ENCODE measurements around the gene SORT1. TPM values are rescaled to one million over a fixed set of nuclear protein-coding genes. Genes with fewer than 3 reads are reported as not detected.

SORT1 gene
- total and polyA plus RNA-seq, 2 experiments from 2014 or later: 25.0 to 27.6 TPM

GRCh38 chr1:109388884-109389637 lies 8.7 kb downstream of the SORT1 start:
- TF ChIP-seq, protein P1, sequence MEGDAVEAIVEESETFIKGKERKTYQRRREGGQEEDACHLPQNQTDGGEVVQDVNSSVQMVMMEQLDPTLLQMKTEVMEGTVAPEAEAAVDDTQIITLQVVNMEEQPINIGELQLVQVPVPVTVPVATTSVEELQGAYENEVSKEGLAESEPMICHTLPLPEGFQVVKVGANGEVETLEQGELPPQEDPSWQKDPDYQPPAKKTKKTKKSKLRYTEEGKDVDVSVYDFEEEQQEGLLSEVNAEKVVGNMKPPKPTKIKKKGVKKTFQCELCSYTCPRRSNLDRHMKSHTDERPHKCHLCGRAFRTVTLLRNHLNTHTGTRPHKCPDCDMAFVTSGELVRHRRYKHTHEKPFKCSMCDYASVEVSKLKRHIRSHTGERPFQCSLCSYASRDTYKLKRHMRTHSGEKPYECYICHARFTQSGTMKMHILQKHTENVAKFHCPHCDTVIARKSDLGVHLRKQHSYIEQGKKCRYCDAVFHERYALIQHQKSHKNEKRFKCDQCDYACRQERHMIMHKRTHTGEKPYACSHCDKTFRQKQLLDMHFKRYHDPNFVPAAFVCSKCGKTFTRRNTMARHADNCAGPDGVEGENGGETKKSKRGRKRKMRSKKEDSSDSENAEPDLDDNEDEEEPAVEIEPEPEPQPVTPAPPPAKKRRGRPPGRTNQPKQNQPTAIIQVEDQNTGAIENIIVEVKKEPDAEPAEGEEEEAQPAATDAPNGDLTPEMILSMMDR (IDR thresholded peaks at IDR 0.05; ENCODE audit: low read depth, low read length): no peak
- H3K27me3 ChIP-seq: no peaks in the 10 kb centered on the region
- no peaks in the 10 kb centered on the region for H3K36me3 ChIP-seq
- DNase-seq (ENCODE audit: low read depth in 1 of 2, low spot score in 1 of 2): peak in 1 of 2 donors; percentile 56
- H3K4me3 ChIP-seq: no peak overlapping the region
- H3K4me1 ChIP-seq (ENCODE audit: low read depth): peaks cover 49% of the 10 kb centered on the region
- no peaks in the 10 kb centered on the region for H3K9me3 ChIP-seq (ENCODE audit: low read depth)
- no peak overlapping the region for H3K27ac ChIP-seq

GRCh38 chr1:109388208-109388711 lies 9.5 kb downstream of the SORT1 start:
- no peaks in the 10 kb centered on the region for H3K9me3 ChIP-seq (ENCODE audit: low read depth)
- no peak overlapping the region for H3K4me3 ChIP-seq
- H3K36me3 ChIP-seq: no peaks in the 10 kb centered on the region
- no peak overlapping the region for H3K27ac ChIP-seq
- TF ChIP-seq, protein P1 (IDR thresholded peaks at IDR 0.05; ENCODE audit: low read depth, low read length): no peak
- no peak for DNase-seq (ENCODE audit: low read depth in 1 of 2, low spot score in 1 of 2)
- H3K4me1 ChIP-seq (ENCODE audit: low read depth): peaks cover 41% of the 10 kb centered on the region
- H3K27me3 ChIP-seq: no peaks in the 10 kb centered on the region

GRCh38 chr1:109386054-109386717 lies 11.5 kb downstream of the SORT1 start:
- H3K9me3 ChIP-seq (ENCODE audit: low read depth): no peaks in the 10 kb centered on the region

DNA sequence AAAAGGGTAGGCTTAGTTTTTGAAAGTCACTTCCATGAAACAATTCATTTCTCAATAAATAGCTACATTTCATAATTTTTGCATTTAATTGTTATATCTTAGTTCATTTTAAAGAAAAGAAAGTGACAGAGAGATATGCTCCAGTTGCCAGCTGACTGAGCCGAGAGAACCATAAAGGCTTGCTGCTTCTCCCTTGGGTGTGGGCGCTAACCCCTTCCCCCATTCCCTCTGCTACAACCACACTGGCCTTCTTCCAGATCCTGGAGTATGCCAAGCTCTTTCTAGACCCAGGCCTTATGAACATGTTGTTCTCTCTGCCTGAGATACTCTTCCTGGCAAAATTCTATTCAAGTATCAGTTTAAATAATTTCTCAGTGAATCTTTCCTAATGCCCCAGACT lies 12.3 kb downstream of the SORT1 start:
- TF ChIP-seq, protein P1 (IDR thresholded peaks at IDR 0.05; ENCODE audit: low read depth, low read length): no peak
- no peak overlapping the region for H3K27ac ChIP-seq
- peak in 1 of 2 donors; percentile 58 for DNase-seq (ENCODE audit: low read depth in 1 of 2, low spot score in 1 of 2)
- no peaks in the 10 kb centered on the region for H3K36me3 ChIP-seq
- peaks cover 22% of the 10 kb centered on the region for H3K4me1 ChIP-seq (ENCODE audit: low read depth)
- H3K27me3 ChIP-seq: no peaks in the 10 kb centered on the region
- H3K4me3 ChIP-seq: no peak overlapping the region
- no peaks in the 10 kb centered on the region for H3K9me3 ChIP-seq (ENCODE audit: low read depth)

More at GRCh38 chr1:109386054-109386717, 11.5 kb downstream of the SORT1 start:
- Histone ChIP-seq H3K36me3 (no peaks in the 10 kb centered on the region), H3K27ac (no peak overlapping the region), H3K27me3 (no peaks in the 10 kb centered on the region), H3K4me3 (no peak overlapping the region), H3K4me1 (ENCODE audit: low read depth) (peaks cover 28% of the 10 kb centered on the region)
- TF ChIP-seq, protein P1 (IDR thresholded peaks at IDR 0.05; ENCODE audit: low read depth, low read length): no peak
- no peak for DNase-seq (ENCODE audit: low read depth in 1 of 2, low spot score in 1 of 2)

DNA sequence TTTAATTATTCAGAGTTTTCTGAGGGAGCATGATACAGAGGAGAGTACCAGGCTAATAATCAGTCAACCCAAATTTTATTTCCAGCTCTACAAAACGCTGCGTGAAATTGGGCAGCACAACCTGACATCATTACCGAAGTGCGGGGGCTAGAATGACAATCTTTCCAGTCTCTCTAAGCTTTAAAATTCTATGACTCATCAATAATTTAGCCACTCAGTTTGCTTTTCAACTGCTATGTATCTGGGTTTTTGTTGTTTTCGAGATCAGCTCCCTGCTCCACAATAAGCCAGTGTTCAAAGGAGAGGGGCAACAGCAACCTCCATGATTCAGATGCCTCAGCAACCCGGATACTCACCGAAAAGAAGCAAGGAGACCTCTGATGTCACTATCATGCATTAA lies 13.9 kb downstream of the SORT1 start:
- no peak for DNase-seq (ENCODE audit: low read depth in 1 of 2, low spot score in 1 of 2)
- H3K27me3 ChIP-seq: no peaks in the 10 kb centered on the region
- TF ChIP-seq, protein P1 (IDR thresholded peaks at IDR 0.05; ENCODE audit: low read depth, low read length): no peak
- H3K9me3 ChIP-seq (ENCODE audit: low read depth): no peaks in the 10 kb centered on the region
- H3K4me1 ChIP-seq (ENCODE audit: low read depth): peaks cover 8% of the 10 kb centered on the region
- H3K36me3 ChIP-seq: no peaks in the 10 kb centered on the region
- H3K4me3 ChIP-seq: no peak overlapping the region
- peak overlapping the region; percentile 83 for H3K27ac ChIP-seq
